ENCODE data around the gene MPST.
"Not testable (repeated sequence)": the region's sequence is repeated elsewhere in the genome, so short reads cannot be mapped to it uniquely, and the experiment has no call there.

The MPST gene

GRCh38 chr22:37062702-37063381 is 43.3 kb downstream of the MPST start:
- no peak for DNase-seq

GRCh38 chr22:37063431-37064420 is 44.2 kb downstream of the MPST start:
- no peak for DNase-seq

GRCh38 chr22:37064553-37064952 is 45.0 kb downstream of the MPST start:
- no peak for DNase-seq

DNA sequence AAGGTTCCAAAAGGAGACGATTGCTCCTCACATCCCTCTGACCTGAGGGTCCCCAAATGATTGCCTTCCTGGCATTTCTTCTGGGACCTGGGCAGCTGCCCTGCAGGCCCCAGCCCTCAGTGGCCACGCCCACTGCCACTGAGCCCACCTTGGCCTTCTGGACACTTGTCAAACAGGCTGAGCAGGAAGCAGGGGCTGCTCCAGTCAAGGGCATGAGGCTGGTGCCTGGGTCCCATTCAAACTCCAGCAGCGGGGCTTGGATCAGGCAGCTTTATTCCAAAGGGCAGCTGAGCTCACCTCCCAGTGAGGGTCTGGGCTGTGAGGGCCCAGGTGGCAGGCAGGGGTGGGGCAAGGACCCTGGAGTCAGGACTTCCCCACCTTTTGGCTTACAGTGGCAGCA is 45.6 kb downstream of the MPST start:
- no peak for DNase-seq

- no peak for DNase-seq
Measured at GRCh38 chr22:37065961-37066360, 46.4 kb downstream of the MPST start.

DNA sequence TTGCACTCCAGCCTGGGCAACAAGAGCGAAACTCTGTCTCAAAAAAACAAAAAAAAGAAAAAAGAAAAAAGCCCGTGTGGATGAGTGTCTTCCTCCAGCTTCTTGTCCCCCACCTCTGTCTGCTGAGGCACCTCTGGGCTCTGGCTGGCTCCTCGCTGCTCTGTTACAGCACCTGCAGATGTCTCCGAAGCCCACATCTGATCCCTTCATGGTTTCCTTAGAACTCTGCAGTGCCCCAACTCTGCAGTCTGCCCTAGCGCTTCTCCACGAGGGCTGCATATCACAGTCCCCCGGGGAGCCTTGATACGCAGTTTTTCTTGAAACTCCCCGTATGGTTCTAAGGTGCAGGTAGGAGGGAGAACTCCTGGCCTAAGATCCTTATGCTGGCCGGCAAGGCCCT is 47.9 kb downstream of the MPST start:
- DNase-seq, result no peak

GRCh38 chr22:37068859-37069258 is 49.3 kb downstream of the MPST start:
- no peak for DNase-seq

DNA sequence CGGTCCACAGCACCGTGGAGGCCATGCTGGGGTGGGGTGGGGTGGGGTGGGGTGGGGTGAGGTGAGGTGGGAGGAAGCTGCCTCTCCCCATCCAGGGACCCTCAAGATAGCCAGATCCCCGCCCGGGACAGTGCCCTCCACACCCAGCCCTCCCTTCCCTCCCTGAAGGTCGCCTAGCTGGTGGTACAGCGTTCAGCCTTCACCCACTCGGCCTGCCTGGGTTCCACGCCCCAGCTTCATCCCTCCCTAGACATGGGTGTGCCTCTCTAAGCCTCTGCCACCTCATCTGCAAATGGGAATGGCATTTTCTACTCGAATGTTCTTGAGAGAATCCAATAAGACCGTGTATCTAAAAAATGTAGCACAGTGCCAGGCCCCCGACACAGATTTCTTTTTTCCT is 49.8 kb downstream of the MPST start:
- no peak for DNase-seq

DNA sequence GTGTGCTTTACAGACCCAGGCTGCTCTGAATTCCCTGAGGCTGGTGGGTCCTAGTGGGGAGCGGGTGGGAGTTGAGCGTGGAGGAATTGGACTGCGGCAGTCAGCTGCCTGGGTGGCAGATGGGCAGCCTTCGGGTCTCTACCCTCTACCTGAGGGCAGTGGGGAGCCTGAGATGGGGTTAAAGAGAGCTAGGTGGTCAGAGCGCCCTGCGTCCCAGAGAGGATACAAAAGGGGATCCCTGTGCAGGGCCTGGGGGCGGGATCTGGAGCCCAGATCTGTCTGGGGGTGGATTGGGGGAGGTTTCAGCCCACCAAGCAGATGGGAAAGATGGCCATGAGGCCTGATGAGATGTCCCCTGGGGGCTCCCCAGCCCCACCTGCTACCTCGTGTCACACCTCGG is 50.2 kb downstream of the MPST start:
- DNase-seq, result no peak

GRCh38 chr22:37070334-37070733 is 50.8 kb downstream of the MPST start:
- no peak for DNase-seq

GRCh38 chr22:37070744-37071143 is 51.2 kb downstream of the MPST start:
- DNase-seq, result no peak

DNA sequence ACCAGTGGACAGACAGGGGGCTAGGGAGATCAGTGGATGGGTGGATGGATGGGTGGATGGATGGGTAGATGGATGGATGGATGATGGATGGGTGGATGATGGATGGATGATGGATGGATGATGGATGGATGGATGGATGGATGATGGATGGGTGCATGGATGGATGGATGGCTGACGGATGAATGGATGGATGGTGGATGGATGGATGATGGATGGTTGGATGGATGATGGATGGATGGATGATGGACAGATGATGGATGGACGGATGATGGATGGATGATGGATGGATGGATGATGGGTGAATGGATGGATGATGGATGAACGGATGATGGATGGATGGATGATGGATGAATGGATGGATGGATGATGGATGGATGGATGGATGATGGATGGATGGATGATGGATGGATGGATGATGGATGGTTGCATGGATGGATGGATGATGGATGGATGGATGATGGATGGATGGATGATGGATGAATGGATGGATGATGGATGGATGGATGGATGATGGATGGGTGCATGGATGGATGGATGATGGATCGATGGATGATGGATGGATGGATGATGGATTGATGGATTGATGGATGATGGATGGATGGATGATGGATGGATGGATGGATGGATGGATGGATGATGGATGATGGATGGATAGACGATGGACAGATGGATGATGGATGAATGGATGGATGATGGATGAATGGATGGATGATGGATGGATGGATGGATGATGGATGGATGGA is 52.5 kb downstream of the MPST start:
- not testable (repeated sequence) for DNase-seq

DNA sequence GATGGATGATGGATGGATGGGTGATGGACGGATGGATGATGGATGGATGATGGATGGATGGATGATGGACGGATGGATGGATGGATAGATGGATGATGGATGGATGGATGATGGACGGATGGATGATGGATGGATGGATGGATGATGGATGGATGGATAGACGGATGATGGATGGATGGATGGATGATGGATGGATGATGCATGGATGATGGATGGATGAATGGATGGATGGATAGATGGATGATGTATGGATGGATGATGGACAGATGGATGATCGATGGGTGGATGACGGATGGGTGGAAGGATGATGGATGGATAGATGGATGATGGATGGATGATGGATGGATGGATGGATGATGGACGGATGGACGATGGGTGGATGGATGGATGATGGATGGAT is 53.1 kb downstream of the MPST start:
- DNase-seq, result no peak

DNA sequence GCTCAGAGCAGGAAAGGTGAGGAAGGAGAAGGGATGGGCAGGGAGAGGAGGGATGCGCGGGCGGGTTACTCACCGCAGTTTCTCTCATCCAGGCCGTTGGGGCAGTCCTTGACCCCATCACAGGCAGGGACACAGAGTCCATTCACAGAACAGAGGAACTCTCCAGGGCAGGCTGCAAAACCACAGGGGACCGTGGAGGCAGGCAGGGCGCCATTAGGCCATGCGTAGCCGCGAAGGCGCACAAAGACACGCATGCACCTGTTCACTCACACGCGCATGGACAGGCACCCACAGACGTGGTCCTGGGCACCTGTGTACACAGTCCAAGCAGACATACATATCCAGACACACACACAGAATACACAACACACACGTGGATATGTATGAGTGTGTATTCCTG is 55.0 kb downstream of the MPST start:
- DNase-seq, result no peak

GRCh38 chr22:37075046-37075445 is 55.5 kb downstream of the MPST start:
- no peak for DNase-seq

- no peak for DNase-seq
Measured at GRCh38 chr22:37075822-37076433, 56.4 kb downstream of the MPST start.

- DNase-seq, result peak; percentile 34
Measured at GRCh38 chr22:37077802-37078448, 58.4 kb downstream of the MPST start.

DNA sequence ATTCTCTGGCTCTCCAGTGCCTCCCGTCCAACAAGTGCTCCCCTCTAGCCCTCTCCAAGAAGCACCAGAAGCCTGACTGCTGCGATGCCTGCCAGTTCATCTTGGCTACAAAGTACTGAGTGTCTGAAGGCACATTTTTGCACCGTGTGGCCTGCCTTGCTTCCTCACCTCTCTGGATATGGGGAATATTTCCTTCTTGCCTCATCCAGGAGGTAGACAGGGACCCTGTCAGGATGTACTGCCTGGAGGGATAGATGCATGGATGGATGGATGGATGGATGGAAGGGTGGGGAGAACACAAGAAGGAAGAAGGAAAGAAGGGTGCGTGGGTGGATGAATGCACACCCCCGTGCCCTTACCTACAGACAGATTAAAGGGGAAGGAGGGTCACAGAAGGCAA is 59.6 kb downstream of the MPST start:
- DNase-seq, result no peak

All from inflammatory macrophage treated with lipopolysaccharide for 4 hours (primary cell).